GM23248 (cell line): ENCODE results near the gene RHAG.

Experiments used
- EZH2 ChIP-seq: fragments of 200-600 bp; sonication (generic); IDR thresholded peaks from 2 replicates; pipeline ENCODE4 v1.6.1; 2018; ENCODE audit warnings: antibody characterized with exemption, mild to moderate bottlenecking; ENCODE audit not compliant: insufficient read depth, poor library complexity, severe bottlenecking
- EZH2phosphoT487 ChIP-seq: fragments of 200-600 bp; sonication (generic); IDR thresholded peaks from 2 replicates; pipeline ENCODE4 v1.6.1; 2018; ENCODE audit warnings: antibody characterized with exemption, moderate library complexity, mild to moderate bottlenecking, low read depth; ENCODE audit not compliant: insufficient read depth

- TF ChIP-seq EZH2, result no peak
- no peak for TF ChIP-seq EZH2phosphoT487
Measured at GRCh38 chr6:49557177-49557576, 79.5 kb downstream of the RHAG start.
